Caco-2 (cell line): Measurements from ENCODE around the gene FASTK. TPM values are rescaled to one million over a fixed set of nuclear protein-coding genes. Genes with fewer than 3 reads are reported as not detected.

Experiments
- total RNA-seq: library from RNA; stranded (reverse); gene quantifications from 2 replicates; pipeline ENCODE4 v1.2.3, GENCODE V29; 2022

FASTK gene
- total RNA-seq, 1 experiment from 2014 or later = 114 TPM

Other genes with a start within 250 kb of the FASTK start
- 3.5 and 4.5 TPM in 2 replicates for gene AOC1, start 228.3 kb downstream of the FASTK start, total RNA-seq
- 0.60 and 0.66 TPM in 2 replicates for gene KCNH2, start 102.5 kb downstream of the FASTK start, total RNA-seq
- 1.1 TPM in 1 of 2 replicates, not detected in the other for gene NOS3, start 89.8 kb downstream of the FASTK start, total RNA-seq
- gene ATG9B, start 56.3 kb downstream of the FASTK start, total RNA-seq = 4.3 and 4.8 TPM in 2 replicates
- 30.1 and 30.8 TPM in 2 replicates for gene ABCB8, start 52.4 kb downstream of the FASTK start, total RNA-seq
- 0.70 and 1.1 TPM in 2 replicates for gene ASIC3, start 32.3 kb downstream of the FASTK start, total RNA-seq
- 23.8 and 25.2 TPM in 2 replicates for gene CDK5, start 22.9 kb downstream of the FASTK start, total RNA-seq
- gene SLC4A2, start 21.2 kb downstream of the FASTK start, total RNA-seq = 249 and 255 TPM in 2 replicates
- 68.1 and 75.0 TPM in 2 replicates for gene TMUB1, start 2.7 kb upstream of the FASTK start, total RNA-seq
- 70.2 and 76.6 TPM in 2 replicates for gene AGAP3, start 5.7 kb upstream of the FASTK start, total RNA-seq
- gene GBX1, start 86.9 kb upstream of the FASTK start, total RNA-seq = not detected in 2 replicates
- gene ASB10, start 106.4 kb upstream of the FASTK start, total RNA-seq = not detected in 2 replicates
- gene H2BK1, start 129.7 kb upstream of the FASTK start, total RNA-seq = not detected in 2 replicates
- 50.8 and 57.8 TPM in 2 replicates for gene ABCF2, start 146.4 kb upstream of the FASTK start, total RNA-seq
- gene CHPF2, start 151.7 kb upstream of the FASTK start, total RNA-seq = 30.9 and 34.0 TPM in 2 replicates
- 20.2 and 27.8 TPM in 2 replicates for gene SMARCD3, start 167.9 kb upstream of the FASTK start, total RNA-seq